Neural cell (in vitro differentiated cells): ENCODE results near the gene CRCP.

Experiments
- TF ChIP-seq, protein P1 (sequence below): fragments of 450-650 bp; IDR thresholded peaks from 2 replicates; pipeline ENCODE4 v1.5.1; 2014; ENCODE audit warnings: antibody characterized with exemption, mild to moderate bottlenecking, moderate library complexity; ENCODE audit not compliant: poor library complexity, severe bottlenecking
- TF ChIP-seq, protein P2 (sequence below): IDR thresholded peaks from 2 replicates; pipeline ENCODE4 v1.6.1; 2012; ENCODE audit warnings: borderline replicate concordance

DNA sequence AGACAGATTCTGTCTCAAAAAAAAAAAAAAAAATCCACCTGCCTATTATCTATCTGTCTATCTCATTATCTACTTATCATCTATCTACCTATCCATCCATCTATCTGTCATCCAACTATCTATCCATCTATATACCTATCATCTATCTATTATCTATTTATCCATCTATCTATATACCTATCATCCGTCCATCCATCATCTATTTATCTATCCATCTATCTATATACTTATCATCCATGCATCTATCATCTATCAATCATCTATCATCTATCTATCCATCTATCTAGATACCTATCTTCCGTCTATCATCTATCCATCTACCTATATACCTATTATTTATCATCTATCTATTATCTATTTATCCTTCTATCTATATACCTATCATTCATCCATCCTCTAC is 74.0 kb downstream of the CRCP start:
- TF ChIP-seq, protein P1, sequence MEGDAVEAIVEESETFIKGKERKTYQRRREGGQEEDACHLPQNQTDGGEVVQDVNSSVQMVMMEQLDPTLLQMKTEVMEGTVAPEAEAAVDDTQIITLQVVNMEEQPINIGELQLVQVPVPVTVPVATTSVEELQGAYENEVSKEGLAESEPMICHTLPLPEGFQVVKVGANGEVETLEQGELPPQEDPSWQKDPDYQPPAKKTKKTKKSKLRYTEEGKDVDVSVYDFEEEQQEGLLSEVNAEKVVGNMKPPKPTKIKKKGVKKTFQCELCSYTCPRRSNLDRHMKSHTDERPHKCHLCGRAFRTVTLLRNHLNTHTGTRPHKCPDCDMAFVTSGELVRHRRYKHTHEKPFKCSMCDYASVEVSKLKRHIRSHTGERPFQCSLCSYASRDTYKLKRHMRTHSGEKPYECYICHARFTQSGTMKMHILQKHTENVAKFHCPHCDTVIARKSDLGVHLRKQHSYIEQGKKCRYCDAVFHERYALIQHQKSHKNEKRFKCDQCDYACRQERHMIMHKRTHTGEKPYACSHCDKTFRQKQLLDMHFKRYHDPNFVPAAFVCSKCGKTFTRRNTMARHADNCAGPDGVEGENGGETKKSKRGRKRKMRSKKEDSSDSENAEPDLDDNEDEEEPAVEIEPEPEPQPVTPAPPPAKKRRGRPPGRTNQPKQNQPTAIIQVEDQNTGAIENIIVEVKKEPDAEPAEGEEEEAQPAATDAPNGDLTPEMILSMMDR, result no peak
- TF ChIP-seq, protein P2, sequence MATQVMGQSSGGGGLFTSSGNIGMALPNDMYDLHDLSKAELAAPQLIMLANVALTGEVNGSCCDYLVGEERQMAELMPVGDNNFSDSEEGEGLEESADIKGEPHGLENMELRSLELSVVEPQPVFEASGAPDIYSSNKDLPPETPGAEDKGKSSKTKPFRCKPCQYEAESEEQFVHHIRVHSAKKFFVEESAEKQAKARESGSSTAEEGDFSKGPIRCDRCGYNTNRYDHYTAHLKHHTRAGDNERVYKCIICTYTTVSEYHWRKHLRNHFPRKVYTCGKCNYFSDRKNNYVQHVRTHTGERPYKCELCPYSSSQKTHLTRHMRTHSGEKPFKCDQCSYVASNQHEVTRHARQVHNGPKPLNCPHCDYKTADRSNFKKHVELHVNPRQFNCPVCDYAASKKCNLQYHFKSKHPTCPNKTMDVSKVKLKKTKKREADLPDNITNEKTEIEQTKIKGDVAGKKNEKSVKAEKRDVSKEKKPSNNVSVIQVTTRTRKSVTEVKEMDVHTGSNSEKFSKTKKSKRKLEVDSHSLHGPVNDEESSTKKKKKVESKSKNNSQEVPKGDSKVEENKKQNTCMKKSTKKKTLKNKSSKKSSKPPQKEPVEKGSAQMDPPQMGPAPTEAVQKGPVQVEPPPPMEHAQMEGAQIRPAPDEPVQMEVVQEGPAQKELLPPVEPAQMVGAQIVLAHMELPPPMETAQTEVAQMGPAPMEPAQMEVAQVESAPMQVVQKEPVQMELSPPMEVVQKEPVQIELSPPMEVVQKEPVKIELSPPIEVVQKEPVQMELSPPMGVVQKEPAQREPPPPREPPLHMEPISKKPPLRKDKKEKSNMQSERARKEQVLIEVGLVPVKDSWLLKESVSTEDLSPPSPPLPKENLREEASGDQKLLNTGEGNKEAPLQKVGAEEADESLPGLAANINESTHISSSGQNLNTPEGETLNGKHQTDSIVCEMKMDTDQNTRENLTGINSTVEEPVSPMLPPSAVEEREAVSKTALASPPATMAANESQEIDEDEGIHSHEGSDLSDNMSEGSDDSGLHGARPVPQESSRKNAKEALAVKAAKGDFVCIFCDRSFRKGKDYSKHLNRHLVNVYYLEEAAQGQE, result no peak
